ENCODE measurements around the gene ARHGEF3. TPM values are rescaled to one million over a fixed set of nuclear protein-coding genes. Genes with fewer than 3 reads are reported as not detected.

Gene ARHGEF3
- total and polyA plus RNA-seq, 4 donors, result 10.4 to 40.9 (median 21.0) TPM

DNA sequence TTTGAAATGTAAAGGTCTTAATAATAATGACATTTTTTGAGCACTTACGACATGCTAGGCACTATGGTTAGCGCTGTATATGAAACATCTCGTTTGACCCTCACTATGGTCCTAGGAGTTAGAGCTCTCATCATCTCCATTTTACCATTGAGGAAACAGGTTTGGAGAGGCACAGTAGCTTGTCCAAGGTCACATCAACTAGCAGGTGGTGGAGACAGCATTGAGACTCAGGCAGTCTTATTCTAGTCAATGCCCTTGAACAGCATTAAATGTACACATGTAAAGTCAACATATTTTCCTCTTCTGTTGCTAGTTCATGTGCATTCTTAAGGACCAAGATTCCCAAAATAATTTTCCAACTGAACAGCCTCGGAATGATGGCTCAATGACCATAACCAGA is 4.8 kb downstream of the ARHGEF3 start:
- Histone ChIP-seq H3K4me3 (no peak overlapping the region), H3K27me3 (ENCODE audit: control insufficient read depth in 3 of 3, insufficient read depth in 3 of 3, low read length in 2 of 3) (no peaks in the 10 kb centered on the region), H3K27ac (ENCODE audit: low read depth in 1 of 2, low read length in 1 of 2) (peak overlapping the region in 1 of 2 donors; percentile 69), H3K9me3 (ENCODE audit: control insufficient read depth in 4 of 4, insufficient read depth in 3 of 4, low read length in 3 of 4) (no peaks in the 10 kb centered on the region), H3K9ac (ENCODE audit: insufficient read depth in 1 of 2, low read length in 2 of 2) (no peak overlapping the region), H3K36me3 (ENCODE audit: control insufficient read depth in 4 of 4, insufficient read depth in 4 of 4, low read length in 4 of 4) (no peaks in the 10 kb centered on the region), H3K4me1 (ENCODE audit: control insufficient read depth in 5 of 5, insufficient read depth in 5 of 5, low read length in 5 of 5) (peaks cover 0 to 39% (median 12%) of the 10 kb centered on the region in 5 donors)
- 91 to 93% methylated on average over 4 of the region's 4 CpGs for WGBS, 2 donors
- DNase-seq (no peak), ATAC-seq (ENCODE audit: insufficient read depth, low FRiP score) (no peak)
- TF ChIP-seq, protein P1, sequence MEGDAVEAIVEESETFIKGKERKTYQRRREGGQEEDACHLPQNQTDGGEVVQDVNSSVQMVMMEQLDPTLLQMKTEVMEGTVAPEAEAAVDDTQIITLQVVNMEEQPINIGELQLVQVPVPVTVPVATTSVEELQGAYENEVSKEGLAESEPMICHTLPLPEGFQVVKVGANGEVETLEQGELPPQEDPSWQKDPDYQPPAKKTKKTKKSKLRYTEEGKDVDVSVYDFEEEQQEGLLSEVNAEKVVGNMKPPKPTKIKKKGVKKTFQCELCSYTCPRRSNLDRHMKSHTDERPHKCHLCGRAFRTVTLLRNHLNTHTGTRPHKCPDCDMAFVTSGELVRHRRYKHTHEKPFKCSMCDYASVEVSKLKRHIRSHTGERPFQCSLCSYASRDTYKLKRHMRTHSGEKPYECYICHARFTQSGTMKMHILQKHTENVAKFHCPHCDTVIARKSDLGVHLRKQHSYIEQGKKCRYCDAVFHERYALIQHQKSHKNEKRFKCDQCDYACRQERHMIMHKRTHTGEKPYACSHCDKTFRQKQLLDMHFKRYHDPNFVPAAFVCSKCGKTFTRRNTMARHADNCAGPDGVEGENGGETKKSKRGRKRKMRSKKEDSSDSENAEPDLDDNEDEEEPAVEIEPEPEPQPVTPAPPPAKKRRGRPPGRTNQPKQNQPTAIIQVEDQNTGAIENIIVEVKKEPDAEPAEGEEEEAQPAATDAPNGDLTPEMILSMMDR (IDR thresholded peaks at IDR 0.05; ENCODE audit: control extremely low read depth, extremely low read depth), result no peak

DNA sequence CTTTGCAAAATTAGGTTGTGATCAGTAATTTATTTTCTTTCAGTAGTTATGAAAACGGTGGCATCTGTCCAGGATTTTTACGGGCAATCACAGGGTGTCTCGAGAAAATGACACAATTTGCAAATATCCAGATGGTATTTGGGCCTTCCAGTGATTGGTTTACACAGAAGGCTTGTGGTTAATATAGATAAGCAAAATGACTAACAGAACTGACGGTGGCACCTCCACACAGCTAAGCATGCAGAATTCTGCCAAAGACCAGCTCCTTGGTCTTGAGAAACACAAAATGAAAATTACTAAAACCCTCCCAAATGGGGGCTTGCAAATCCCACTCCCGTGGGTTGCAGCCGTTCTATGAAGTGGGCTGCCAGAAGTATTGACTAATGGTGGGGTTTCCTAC is 5.5 kb downstream of the ARHGEF3 start:
- DNase-seq (no peak), ATAC-seq (ENCODE audit: insufficient read depth, low FRiP score) (peak; percentile 42)
- Histone ChIP-seq H3K27me3 (ENCODE audit: control insufficient read depth in 3 of 3, insufficient read depth in 3 of 3, low read length in 2 of 3) (no peaks in the 10 kb centered on the region), H3K9me3 (ENCODE audit: control insufficient read depth in 4 of 4, insufficient read depth in 3 of 4, low read length in 3 of 4) (no peaks in the 10 kb centered on the region), H3K36me3 (ENCODE audit: control insufficient read depth in 4 of 4, insufficient read depth in 4 of 4, low read length in 4 of 4) (no peaks in the 10 kb centered on the region), H3K4me3 (no peak overlapping the region), H3K4me1 (ENCODE audit: control insufficient read depth in 5 of 5, insufficient read depth in 5 of 5, low read length in 5 of 5) (peaks cover 0 to 39% (median 11%) of the 10 kb centered on the region in 5 donors), H3K27ac (ENCODE audit: low read depth in 1 of 2, low read length in 1 of 2) (peak overlapping the region in 1 of 2 donors; percentile 80), H3K9ac (ENCODE audit: insufficient read depth in 1 of 2, low read length in 2 of 2) (no peak overlapping the region)
- 43 to 51% methylated on average over 6 of the region's 6 CpGs for WGBS, 2 donors
- TF ChIP-seq, protein P1 (IDR thresholded peaks at IDR 0.05; ENCODE audit: control extremely low read depth, extremely low read depth), result no peak

DNA sequence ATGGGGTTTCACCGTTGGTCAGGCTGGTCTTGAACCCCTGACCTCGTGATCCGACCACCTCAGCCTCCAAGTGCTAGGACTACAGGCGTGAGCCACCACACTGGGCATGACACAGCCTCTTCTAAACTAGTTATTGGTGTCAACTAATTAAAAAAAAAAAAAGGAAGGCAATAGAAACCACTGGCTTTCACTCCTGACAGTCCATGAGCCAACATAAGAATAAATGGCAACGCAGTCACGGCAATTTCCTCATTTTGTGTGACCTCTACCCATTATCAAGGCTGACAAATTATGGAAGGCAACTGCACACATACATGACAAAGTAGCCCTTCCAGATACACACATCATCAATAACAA is 5.9 kb downstream of the ARHGEF3 start:
- 52 to 55% methylated on average over 6 of the region's 6 CpGs for WGBS, 2 donors
- Histone ChIP-seq H3K27ac (ENCODE audit: low read depth in 1 of 2, low read length in 1 of 2) (peak overlapping the region in 1 of 2 donors; percentile 80), H3K27me3 (ENCODE audit: control insufficient read depth in 3 of 3, insufficient read depth in 3 of 3, low read length in 2 of 3) (no peaks in the 10 kb centered on the region), H3K4me1 (ENCODE audit: control insufficient read depth in 5 of 5, insufficient read depth in 5 of 5, low read length in 5 of 5) (peaks cover 0 to 37% (median 11%) of the 10 kb centered on the region in 5 donors), H3K36me3 (ENCODE audit: control insufficient read depth in 4 of 4, insufficient read depth in 4 of 4, low read length in 4 of 4) (no peaks in the 10 kb centered on the region), H3K4me3 (no peak overlapping the region), H3K9me3 (ENCODE audit: control insufficient read depth in 4 of 4, insufficient read depth in 3 of 4, low read length in 3 of 4) (no peaks in the 10 kb centered on the region), H3K9ac (ENCODE audit: insufficient read depth in 1 of 2, low read length in 2 of 2) (no peak overlapping the region)
- TF ChIP-seq, protein P1 (IDR thresholded peaks at IDR 0.05; ENCODE audit: control extremely low read depth, extremely low read depth), result no peak
- DNase-seq (no peak), ATAC-seq (ENCODE audit: insufficient read depth, low FRiP score) (peak; percentile 3)

Measured in lung (tissue), 12 donors.